Stimulated activated CD4-positive, alpha-beta T cell treated with anti-CD3 and anti-CD28 coated beads, Interleukin-15, amount 100 ng/mL, for 48 hours (primary cell): Measurements from ENCODE around the gene LDB1.

Experiments used
- DNase-seq, 2 donors: peaks; one replicate each; pipeline ENCODE4 v3.0.0-alpha.2; 2020; ENCODE audit warnings: low read depth in 2 of 2

The LDB1 gene

DNA sequence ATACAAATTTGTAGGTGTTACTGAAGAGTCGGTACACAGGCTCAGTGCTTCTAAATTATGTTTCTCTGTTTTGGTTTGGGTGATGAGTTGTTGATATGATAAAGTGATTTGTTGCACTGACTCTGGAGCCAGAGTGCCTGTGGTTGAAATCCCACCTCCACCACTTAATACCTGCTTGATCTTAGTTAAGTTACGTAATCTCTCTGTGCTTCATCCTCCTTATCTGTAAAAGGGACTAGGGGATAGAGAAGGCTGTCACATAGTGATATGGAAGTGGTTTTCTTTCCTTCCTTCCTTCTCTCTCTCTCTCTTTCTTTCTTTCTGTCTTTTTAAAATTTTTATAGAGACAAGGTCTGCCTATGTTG is 55.7 kb downstream of the LDB1 start:
- DNase-seq = no peak

DNA sequence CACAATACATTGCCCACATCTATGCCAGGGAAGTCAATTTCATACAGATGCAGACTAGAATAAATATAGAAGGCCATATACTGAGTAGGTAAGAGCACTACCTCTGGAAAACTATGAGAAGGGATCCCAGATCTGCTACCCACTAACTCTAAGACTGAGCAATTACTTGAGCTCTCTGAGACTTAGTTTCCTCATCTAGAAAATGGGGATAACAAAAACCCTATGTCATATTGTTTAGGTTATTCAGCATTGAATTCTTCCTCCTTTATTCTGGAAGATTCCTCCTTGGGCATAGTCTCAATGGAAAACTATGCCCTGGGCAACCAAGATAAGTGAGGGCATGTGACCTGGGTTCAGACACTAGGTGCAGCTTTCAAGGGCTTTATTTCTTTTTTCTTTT is 60.2 kb downstream of the LDB1 start:
- no peak for DNase-seq
